Spleen (tissue), 11 donors: Measurements from ENCODE around the gene WNK2. TPM values are rescaled to one million over a fixed set of nuclear protein-coding genes. Genes with fewer than 3 reads are reported as not detected.
"Not testable (repeated sequence)": the region's sequence is repeated elsewhere in the genome, so short reads cannot be mapped to it uniquely, and the experiment has no call there.

Experiments used
- DNase-seq: peaks from one replicate; pipeline ENCODE4 v3.0.0-alpha.2; 2020
- H3K27ac ChIP-seq, 8 donors: fragments of 200-600 bp; sonication (generic) in 7 of 8; 1 replicate in 4 of 8; 2 replicates in 4 of 8; pipeline versions ENCODE4 v1.5.0 to v1.8.0; 2016 to 2021; ENCODE audit warnings: inconsistent platforms in 4 of 8, mild to moderate bottlenecking in 4 of 8, moderate library complexity in 1 of 8
- H3K27me3 ChIP-seq, 7 donors: fragments of 200-600 bp; sonication (generic) in 6 of 7; replicated peaks in 1 of 7; 1 replicate in 4 of 7; 2 replicates in 3 of 7; pipeline versions ENCODE4 v1.5.0 to v1.8.0; 2016 to 2021; ENCODE audit warnings: inconsistent platforms in 3 of 7, mild to moderate bottlenecking in 1 of 7
- H3K36me3 ChIP-seq, 6 donors: fragments of 200-600 bp; sonication (generic) in 5 of 6; 1 replicate in 4 of 6; 2 replicates in 2 of 6; pipeline versions ENCODE4 v1.5.0 to v1.8.0; 2016 to 2021; ENCODE audit warnings: inconsistent platforms in 2 of 6
- H3K4me1 ChIP-seq, 6 donors: fragments of 200-600 bp; sonication (generic) in 5 of 6; 1 replicate in 3 of 6; 2 replicates in 3 of 6; pipeline versions ENCODE4 v1.5.0 to v1.8.0; 2016 to 2021; ENCODE audit warnings: inconsistent platforms in 3 of 6
- H3K4me3 ChIP-seq, 8 donors: fragments of 200-600 bp; sonication (generic) in 7 of 8; 1 replicate in 4 of 8; 2 replicates in 4 of 8; pipeline versions ENCODE4 v1.5.0 to v1.8.0; 2016 to 2021; ENCODE audit warnings: inconsistent platforms in 4 of 8, mild to moderate bottlenecking in 4 of 8, moderate library complexity in 2 of 8
- H3K9me3 ChIP-seq, 8 donors: fragments of 200-600 bp; sonication (generic) in 7 of 8; 1 replicate in 4 of 8; 2 replicates in 4 of 8; pipeline versions ENCODE4 v1.5.0 to v1.8.0; 2016 to 2021; ENCODE audit warnings: inconsistent platforms in 4 of 8
- CTCF ChIP-seq, 11 experiments: fragments of 200-600 bp in 7 of 11; fragments of 450-650 bp in 4 of 11; sonication (generic) in 4 of 11; IDR thresholded peaks in 8 of 11; conservative IDR thresholded peaks in 3 of 11; 1 replicate in 7 of 11; 2 replicates in 4 of 11; pipeline versions ENCODE4 v1.4.0 to v1.8.0; 2016 to 2021; ENCODE audit warnings: antibody characterized with exemption in 11 of 11, inconsistent platforms in 4 of 11, mild to moderate bottlenecking in 1 of 11
- POLR2A ChIP-seq, 3 donors: fragments of 450-650 bp; IDR thresholded peaks; one replicate each; pipeline ENCODE4 v1.5.1; 2017; ENCODE audit warnings: antibody characterized with exemption in 3 of 3, mild to moderate bottlenecking in 1 of 3
- POLR2AphosphoS5 ChIP-seq, 3 donors: sonication (generic); formaldehyde crosslinking; IDR thresholded peaks; one replicate each; pipeline ENCODE4 v1.5.1; 2017; ENCODE audit warnings: antibody characterized with exemption in 3 of 3
- whole genome bisulfite sequencing, 5 donors: extraction: QIAGEN DNeasy Blood & Tissue Kit in 3 of 5; methylation state at CpG; one replicate each; pipeline versions ENCODE4 v1.1.5 to v1.1.7; 2013 to 2018; 5-methylcytosine and 5-hydroxymethylcytosine counted together
- intact Hi-C: fragments of 100-400 bp; cut with DNase I; formaldehyde crosslinking; loops from one replicate; pipeline ENCODE4 v1.15.0; 2023; ENCODE audit warnings: low total_unique reads
- polyA plus RNA-seq, 3 donors: library from polyadenylated mRNA; stranded (reverse); fragments of 200-250 nt; gene quantifications; one replicate each; pipeline ENCODE4 v1.2.1, GENCODE V29; 2013
- total RNA-seq, 7 donors: library from RNA; depleted of rRNA in 3 of 7; stranded (reverse); fragments of >200 nt in 3 of 7; fragmentation: NEBNext Ultra II Directional in 4 of 7; extraction: Animal tissue kit (Norgen Biotek cat#: 25700) in 4 of 7; gene quantifications; one replicate each; pipeline versions ENCODE4 v1.1.0 to v1.2.1, GENCODE V29; 2016 to 2021
- donor health status: healthy with polysubstance abuse.
- donor health status: DM: no; HTN: no; CAD: no; lungs with moderate emphysema.
- donor health status: DM: no; HTN: no; CAD: no.
- donor health status: Bipolar disorder and iron deficiency.
- donor health status: healthy.
- donor health status: DM: no; HTN: no; CAD: no.
- donor health status: DM: yes; HTN: yes; CAD: no.

WNK2 gene
- total and polyA plus RNA-seq, 10 donors: 1.8 to 20.0 (median 7.3) TPM

GRCh38 chr9:93247892-93248291 lies 64.0 kb downstream of the WNK2 start:
- H3K4me3 ChIP-seq: no peak overlapping the region
- TF ChIP-seq CTCF (IDR thresholded peaks at IDR 0.05 in 8 of 11, conservative IDR thresholded peaks at IDR 0.05 in 3 of 11) (no peak), POLR2A (IDR thresholded peaks at IDR 0.05) (no peak), POLR2AphosphoS5 (IDR thresholded peaks at IDR 0.05) (no peak)
- intact Hi-C loops: no loop called here
- 83 to 97% (median 85%) methylated on average over 5 to 9 of the region's 9 CpGs for WGBS, 5 donors
- no peaks in the 10 kb centered on the region for H3K27me3 ChIP-seq
- peaks cover 0 to 4% (median 0%) of the 10 kb centered on the region in 6 donors for H3K36me3 ChIP-seq
- no peak for DNase-seq
- peaks cover 0 to 9% (median 0%) of the 10 kb centered on the region in 6 donors for H3K4me1 ChIP-seq
- H3K27ac ChIP-seq: no peak overlapping the region
- no peaks in the 10 kb centered on the region for H3K9me3 ChIP-seq

- Histone ChIP-seq H3K4me3 (no peak overlapping the region), H3K36me3 (peaks cover 0 to 4% (median 0%) of the 10 kb centered on the region in 6 donors), H3K27ac (no peak overlapping the region), H3K9me3 (no peaks in the 10 kb centered on the region), H3K4me1 (peaks cover 0 to 9% (median 0%) of the 10 kb centered on the region in 6 donors), H3K27me3 (no peaks in the 10 kb centered on the region)
- DNase-seq: no peak
- intact Hi-C loops: no loop called here
- WGBS, 5 donors: 79 to 94% (median 87%) methylated on average over 2 to 3 of the region's 3 CpGs
- no peak for TF ChIP-seq POLR2A (IDR thresholded peaks at IDR 0.05)
- peak in 1 of 3 donors; percentile 25 for TF ChIP-seq POLR2AphosphoS5 (IDR thresholded peaks at IDR 0.05)
Observed at GRCh38 chr9:93248386-93249040, 64.6 kb downstream of the WNK2 start.

- intact Hi-C loops: no loop called here
- peak; percentile 34 for DNase-seq
- Histone ChIP-seq H3K4me3 (no peak overlapping the region), H3K27ac (no peak overlapping the region), H3K9me3 (no peaks in the 10 kb centered on the region), H3K4me1 (no peaks in the 10 kb centered on the region), H3K27me3 (no peaks in the 10 kb centered on the region), H3K36me3 (peaks cover 0 to 4% (median 0%) of the 10 kb centered on the region in 6 donors)
- TF ChIP-seq POLR2A (IDR thresholded peaks at IDR 0.05) (no peak), POLR2AphosphoS5 (IDR thresholded peaks at IDR 0.05) (no peak)
- 88 to 97% (median 94%) methylated on average over 4 of the region's 4 CpGs for whole genome bisulfite sequencing, 5 donors
Observed at GRCh38 chr9:93250185-93250584, 66.2 kb downstream of the WNK2 start.

GRCh38 chr9:93251309-93251708 lies 67.4 kb downstream of the WNK2 start:
- intact Hi-C loops, H3K27me3 ChIP-seq, DNase-seq, H3K36me3 ChIP-seq, H3K4me3 ChIP-seq, H3K27ac ChIP-seq, H3K4me1 ChIP-seq, H3K9me3 ChIP-seq: not testable (repeated sequence)
- 91 to 95% (median 95%) methylated on average over 8 of the region's 8 CpGs for whole genome bisulfite sequencing, 5 donors

- Histone ChIP-seq H3K4me3 (no peak overlapping the region), H3K4me1 (no peaks in the 10 kb centered on the region), H3K27me3 (no peaks in the 10 kb centered on the region), H3K36me3 (peaks cover 0 to 4% (median 0%) of the 10 kb centered on the region in 6 donors), H3K27ac (no peak overlapping the region), H3K9me3 (no peaks in the 10 kb centered on the region)
- DNase-seq: peak; percentile 45
- WGBS, 5 donors: 90 to 94% (median 91%) methylated on average over 13 to 14 of the region's 14 CpGs
- no peak for TF ChIP-seq POLR2AphosphoS5 (IDR thresholded peaks at IDR 0.05)
- no peak for TF ChIP-seq POLR2A (IDR thresholded peaks at IDR 0.05)
- intact Hi-C loops: no loop called here
Observed at GRCh38 chr9:93252116-93252780, 68.3 kb downstream of the WNK2 start.

GRCh38 chr9:93252781-93253530 lies 69.0 kb downstream of the WNK2 start:
- H3K36me3 ChIP-seq: no peaks in the 10 kb centered on the region
- no peaks in the 10 kb centered on the region for H3K4me1 ChIP-seq
- intact Hi-C loops: no loop called here
- H3K27me3 ChIP-seq: no peaks in the 10 kb centered on the region
- DNase-seq: peak; percentile 65
- 89 to 93% (median 91%) methylated on average over 18 to 20 of the region's 20 CpGs for WGBS, 5 donors
- H3K9me3 ChIP-seq: no peaks in the 10 kb centered on the region
- TF ChIP-seq POLR2AphosphoS5 (IDR thresholded peaks at IDR 0.05) (no peak), CTCF (IDR thresholded peaks at IDR 0.05 in 8 of 11, conservative IDR thresholded peaks at IDR 0.05 in 3 of 11) (no peak), POLR2A (IDR thresholded peaks at IDR 0.05) (no peak)
- H3K4me3 ChIP-seq: no peak overlapping the region
- no peak overlapping the region for H3K27ac ChIP-seq
